H1 (cell line): ENCODE data around the gene OGFOD1.

ENCODE experiments used
- ASH2L ChIP-seq: fragments of 200-600, 300-600 bp; sonication (generic); IDR thresholded peaks from one replicate; pipeline ENCODE4 v1.7.1; 2017; ENCODE audit warnings: low read length
- CEBPB ChIP-seq: IDR thresholded peaks from 2 replicates; pipeline ENCODE4 v1.6.1; 2012; ENCODE audit warnings: low read depth, low read length
- EGR1 ChIP-seq: IDR thresholded peaks from 2 replicates; pipeline ENCODE4 v1.6.1; 2011; ENCODE audit warnings: low read depth, low read length, borderline replicate concordance
- EZH2 ChIP-seq: fragments of 200-600 bp; sonication (generic); IDR thresholded peaks from 2 replicates; pipeline ENCODE4 v1.7.1; 2012; ENCODE audit warnings: low read depth, mild to moderate bottlenecking, moderate library complexity, low read length, inconsistent platforms; ENCODE audit not compliant: severe bottlenecking
- GABPA ChIP-seq: IDR thresholded peaks from 2 replicates; pipeline ENCODE4 v1.6.1; 2011; ENCODE audit warnings: mild to moderate bottlenecking, low read length, moderate library complexity, borderline replicate concordance; ENCODE audit not compliant: insufficient read depth
- HDAC2 ChIP-seq, 2 experiments: fragments of 300-600 bp in 1 of 2; sonication (generic) in 1 of 2; IDR thresholded peaks; 2 replicates each; pipeline ENCODE4 v1.6.1; 2011 to 2012; ENCODE audit warnings: low read depth in 2 of 2, low read length in 2 of 2, mild to moderate bottlenecking in 2 of 2, moderate library complexity in 2 of 2, borderline replicate concordance in 1 of 2, inconsistent platforms in 1 of 2
- POLR2A ChIP-seq, 2 experiments: IDR thresholded peaks; 1 replicate in 1 of 2; 2 replicates in 1 of 2; pipeline ENCODE4 v1.6.1; 2011; ENCODE audit warnings: low read depth in 2 of 2, low read length in 2 of 2, mild to moderate bottlenecking in 2 of 2; ENCODE audit errors: control extremely low read depth in 1 of 2
- TEAD4 ChIP-seq: IDR thresholded peaks from 2 replicates; pipeline ENCODE4 v1.6.1; 2012; ENCODE audit warnings: low read depth, low read length, inconsistent platforms, mixed read lengths
- ZNF274 ChIP-seq: IDR thresholded peaks from 2 replicates; pipeline ENCODE4 v1.7.0; 2012; ENCODE audit warnings: low read length, borderline replicate concordance; ENCODE audit errors: extremely low read depth
- TF ChIP-seq, protein P1 (sequence below), 3 experiments: IDR thresholded peaks; 1 replicate in 2 of 3; 2 replicates in 1 of 3; pipeline versions ENCODE4 v1.5.1 to v1.6.1; 2011; ENCODE audit warnings: low read length in 3 of 3, mild to moderate bottlenecking in 3 of 3, inconsistent platforms in 2 of 3, low read depth in 1 of 3, moderate library complexity in 1 of 3; ENCODE audit not compliant: insufficient read depth in 1 of 3; ENCODE audit errors: control extremely low read depth in 1 of 3

- no peak for TF ChIP-seq POLR2A (IDR thresholded peaks at IDR 0.05; ENCODE audit: control extremely low read depth in 1 of 2, low read depth in 2 of 2, low read length in 2 of 2)
- TF ChIP-seq EZH2: no peak
- TF ChIP-seq GABPA: no peak
- no peak for TF ChIP-seq ASH2L
- no peak for TF ChIP-seq TEAD4
- TF ChIP-seq, protein P1, sequence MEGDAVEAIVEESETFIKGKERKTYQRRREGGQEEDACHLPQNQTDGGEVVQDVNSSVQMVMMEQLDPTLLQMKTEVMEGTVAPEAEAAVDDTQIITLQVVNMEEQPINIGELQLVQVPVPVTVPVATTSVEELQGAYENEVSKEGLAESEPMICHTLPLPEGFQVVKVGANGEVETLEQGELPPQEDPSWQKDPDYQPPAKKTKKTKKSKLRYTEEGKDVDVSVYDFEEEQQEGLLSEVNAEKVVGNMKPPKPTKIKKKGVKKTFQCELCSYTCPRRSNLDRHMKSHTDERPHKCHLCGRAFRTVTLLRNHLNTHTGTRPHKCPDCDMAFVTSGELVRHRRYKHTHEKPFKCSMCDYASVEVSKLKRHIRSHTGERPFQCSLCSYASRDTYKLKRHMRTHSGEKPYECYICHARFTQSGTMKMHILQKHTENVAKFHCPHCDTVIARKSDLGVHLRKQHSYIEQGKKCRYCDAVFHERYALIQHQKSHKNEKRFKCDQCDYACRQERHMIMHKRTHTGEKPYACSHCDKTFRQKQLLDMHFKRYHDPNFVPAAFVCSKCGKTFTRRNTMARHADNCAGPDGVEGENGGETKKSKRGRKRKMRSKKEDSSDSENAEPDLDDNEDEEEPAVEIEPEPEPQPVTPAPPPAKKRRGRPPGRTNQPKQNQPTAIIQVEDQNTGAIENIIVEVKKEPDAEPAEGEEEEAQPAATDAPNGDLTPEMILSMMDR (IDR thresholded peaks at IDR 0.05; ENCODE audit: control extremely low read depth in 1 of 3, insufficient read depth in 1 of 3, low read depth in 1 of 3, low read length in 3 of 3): no peak
- TF ChIP-seq ZNF274: no peak
- no peak for TF ChIP-seq EGR1
- no peak for TF ChIP-seq CEBPB
- no peak for TF ChIP-seq HDAC2 (IDR thresholded peaks at IDR 0.05; ENCODE audit: borderline replicate concordance in 1 of 2, low read depth in 2 of 2, low read length in 2 of 2)
These were observed 42.5 kb downstream of the OGFOD1 start for GRCh38 chr16:56493815-56494214.
